Peyer's patch (tissue), 4 donors: ENCODE measurements around the gene KIF6. TPM values are rescaled to one million over a fixed set of nuclear protein-coding genes. Genes with fewer than 3 reads are reported as not detected.

ENCODE experiments used
- DNase-seq, 3 donors: peaks; one replicate each; pipeline ENCODE4 v3.0.0-alpha.2; 2017 to 2019
- H3K27ac ChIP-seq, 4 donors: fragments of 200-600 bp; sonication (generic); one replicate each; pipeline ENCODE4 v1.5.1; 2016 to 2019
- H3K27me3 ChIP-seq, 2 donors: fragments of 200-600 bp; sonication (generic); one replicate each; pipeline ENCODE4 v1.5.1; 2019
- H3K36me3 ChIP-seq, 3 donors: fragments of 200-600 bp; sonication (generic); one replicate each; pipeline ENCODE4 v1.5.1; 2016 to 2019
- H3K4me1 ChIP-seq, 4 donors: fragments of 200-600 bp; sonication (generic); one replicate each; pipeline ENCODE4 v1.5.1; 2016 to 2019
- H3K4me3 ChIP-seq, 4 donors: fragments of 200-600 bp; sonication (generic); 1 replicate in 3 of 4; 2 replicates in 1 of 4; pipeline ENCODE4 v1.5.1; 2016 to 2019; ENCODE audit warnings: mild to moderate bottlenecking in 1 of 4
- H3K9me3 ChIP-seq, 4 donors: fragments of 200-600 bp; sonication (generic); one replicate each; pipeline ENCODE4 v1.5.1; 2016 to 2019; ENCODE audit warnings: mild to moderate bottlenecking in 1 of 4
- CTCF ChIP-seq, 6 experiments: fragments of 450-650 bp in 4 of 6; fragments of 200-600 bp in 2 of 6; sonication (generic) in 1 of 6; IDR thresholded peaks; one replicate each; pipeline ENCODE4 v1.5.1; 2017 to 2019; ENCODE audit warnings: antibody characterized with exemption in 6 of 6, mild to moderate bottlenecking in 3 of 6, moderate library complexity in 1 of 6
- POLR2A ChIP-seq, 2 donors: fragments of 450-650 bp; IDR thresholded peaks; one replicate each; pipeline ENCODE4 v1.5.1; 2017; ENCODE audit warnings: antibody characterized with exemption in 2 of 2, mild to moderate bottlenecking in 2 of 2, moderate library complexity in 2 of 2
- total RNA-seq, 4 donors: library from RNA; depleted of rRNA; stranded (reverse); fragments of >200 nt; gene quantifications; one replicate each; pipeline ENCODE4 v1.1.0, GENCODE V29; 2016

KIF6 gene
- total RNA-seq, 4 donors from 2014 or later = 0.83 TPM; not detected in 3

GRCh38 chr6:39567091-39567490, 158.1 kb downstream of the KIF6 start:
- TF ChIP-seq CTCF (IDR thresholded peaks at IDR 0.05) (no peak), POLR2A (IDR thresholded peaks at IDR 0.05) (no peak)
- H3K4me1 ChIP-seq = no peaks in the 10 kb centered on the region
- no peaks in the 10 kb centered on the region for H3K9me3 ChIP-seq
- no peak overlapping the region for H3K27ac ChIP-seq
- no peak overlapping the region for H3K4me3 ChIP-seq
- no peaks in the 10 kb centered on the region for H3K36me3 ChIP-seq
- H3K27me3 ChIP-seq = no peaks in the 10 kb centered on the region
- no peak for DNase-seq

GRCh38 chr6:39566456-39566855, 158.8 kb downstream of the KIF6 start:
- no peaks in the 10 kb centered on the region for H3K9me3 ChIP-seq
- no peaks in the 10 kb centered on the region for H3K4me1 ChIP-seq
- H3K4me3 ChIP-seq = no peak overlapping the region
- no peak for TF ChIP-seq CTCF (IDR thresholded peaks at IDR 0.05)
- no peak for TF ChIP-seq POLR2A (IDR thresholded peaks at IDR 0.05)
- no peak overlapping the region for H3K27ac ChIP-seq
- no peaks in the 10 kb centered on the region for H3K36me3 ChIP-seq
- H3K27me3 ChIP-seq = no peaks in the 10 kb centered on the region
- DNase-seq = no peak

- no peak overlapping the region for H3K4me3 ChIP-seq
- no peak overlapping the region for H3K27ac ChIP-seq
Measured at GRCh38 chr6:39565956-39566355, 159.3 kb downstream of the KIF6 start.

GRCh38 chr6:39563566-39564311, 161.5 kb downstream of the KIF6 start:
- no peak overlapping the region for H3K27ac ChIP-seq
- H3K4me1 ChIP-seq = no peaks in the 10 kb centered on the region
- no peak for TF ChIP-seq POLR2A (IDR thresholded peaks at IDR 0.05)
- no peak for TF ChIP-seq CTCF (IDR thresholded peaks at IDR 0.05)
- H3K4me3 ChIP-seq = no peak overlapping the region
- H3K36me3 ChIP-seq = no peaks in the 10 kb centered on the region
- H3K27me3 ChIP-seq = no peaks in the 10 kb centered on the region
- DNase-seq = no peak
- H3K9me3 ChIP-seq = no peaks in the 10 kb centered on the region

More at GRCh38 chr6:39565956-39566355, 159.3 kb downstream of the KIF6 start:
- no peaks in the 10 kb centered on the region for H3K9me3 ChIP-seq
- TF ChIP-seq CTCF (IDR thresholded peaks at IDR 0.05) (no peak), POLR2A (IDR thresholded peaks at IDR 0.05) (no peak)
- H3K36me3 ChIP-seq = no peaks in the 10 kb centered on the region
- no peaks in the 10 kb centered on the region for H3K27me3 ChIP-seq
- DNase-seq = no peak
- no peaks in the 10 kb centered on the region for H3K4me1 ChIP-seq

- Histone ChIP-seq H3K27me3 (no peaks in the 10 kb centered on the region), H3K4me3 (no peak overlapping the region), H3K9me3 (no peaks in the 10 kb centered on the region), H3K4me1 (no peaks in the 10 kb centered on the region), H3K27ac (no peak overlapping the region), H3K36me3 (no peaks in the 10 kb centered on the region)
- DNase-seq = no peak
- TF ChIP-seq CTCF (IDR thresholded peaks at IDR 0.05) = no peak
- TF ChIP-seq POLR2A (IDR thresholded peaks at IDR 0.05) = no peak
Measured at GRCh38 chr6:39561536-39562266, 163.5 kb downstream of the KIF6 start.
